ENCODE measurements around the gene NET1. TPM values are rescaled to one million over a fixed set of nuclear protein-coding genes. Genes with fewer than 3 reads are reported as not detected.

NET1 gene
- total RNA-seq, 1 donor from 2014 or later: 103 TPM

DNA sequence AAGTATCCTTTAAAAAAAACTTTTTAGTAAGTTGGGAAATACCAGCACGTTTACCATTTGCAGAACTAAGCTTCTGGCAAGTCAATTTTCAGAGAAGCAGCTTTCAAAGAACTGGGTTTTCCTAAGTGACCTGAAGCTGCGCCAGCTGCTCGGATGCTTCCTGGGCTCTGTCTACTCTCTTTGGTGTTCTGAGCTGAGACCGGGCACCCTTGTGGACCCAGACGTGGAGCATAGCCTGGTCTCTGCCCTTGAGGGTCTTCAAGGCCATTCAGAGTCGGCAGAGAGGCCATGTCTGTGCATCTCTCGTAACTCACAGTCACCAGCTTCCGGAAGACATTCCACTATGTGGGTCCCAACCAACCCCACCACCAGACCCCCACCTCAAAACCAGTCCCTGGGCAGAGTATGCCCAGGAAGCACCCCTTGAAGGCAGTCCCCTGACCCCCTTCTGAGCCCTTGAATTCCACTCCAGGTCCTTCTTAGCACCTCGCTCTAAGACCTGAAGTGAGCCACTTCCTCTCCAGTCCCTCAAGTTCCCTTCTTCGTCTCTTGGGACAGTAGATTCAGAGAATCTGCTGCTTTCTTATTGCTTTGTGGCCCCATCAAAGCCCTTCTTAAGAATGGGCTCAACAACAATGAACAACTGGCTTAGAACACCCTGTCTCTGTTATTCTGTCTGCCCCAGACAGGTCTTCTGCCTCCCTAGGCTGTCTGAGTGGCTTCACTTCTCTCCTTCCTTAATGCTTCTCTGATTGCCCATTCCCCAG lies 78.5 kb downstream of the NET1 start:
- TF ChIP-seq, protein P1, sequence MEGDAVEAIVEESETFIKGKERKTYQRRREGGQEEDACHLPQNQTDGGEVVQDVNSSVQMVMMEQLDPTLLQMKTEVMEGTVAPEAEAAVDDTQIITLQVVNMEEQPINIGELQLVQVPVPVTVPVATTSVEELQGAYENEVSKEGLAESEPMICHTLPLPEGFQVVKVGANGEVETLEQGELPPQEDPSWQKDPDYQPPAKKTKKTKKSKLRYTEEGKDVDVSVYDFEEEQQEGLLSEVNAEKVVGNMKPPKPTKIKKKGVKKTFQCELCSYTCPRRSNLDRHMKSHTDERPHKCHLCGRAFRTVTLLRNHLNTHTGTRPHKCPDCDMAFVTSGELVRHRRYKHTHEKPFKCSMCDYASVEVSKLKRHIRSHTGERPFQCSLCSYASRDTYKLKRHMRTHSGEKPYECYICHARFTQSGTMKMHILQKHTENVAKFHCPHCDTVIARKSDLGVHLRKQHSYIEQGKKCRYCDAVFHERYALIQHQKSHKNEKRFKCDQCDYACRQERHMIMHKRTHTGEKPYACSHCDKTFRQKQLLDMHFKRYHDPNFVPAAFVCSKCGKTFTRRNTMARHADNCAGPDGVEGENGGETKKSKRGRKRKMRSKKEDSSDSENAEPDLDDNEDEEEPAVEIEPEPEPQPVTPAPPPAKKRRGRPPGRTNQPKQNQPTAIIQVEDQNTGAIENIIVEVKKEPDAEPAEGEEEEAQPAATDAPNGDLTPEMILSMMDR (IDR thresholded peaks at IDR 0.05): no peak
- TF ChIP-seq POLR2AphosphoS5 (IDR thresholded peaks at IDR 0.05; ENCODE audit: insufficient read depth in 1 of 2, low read depth in 1 of 2) (no peak), POLR2A (IDR thresholded peaks at IDR 0.05) (no peak)
- DNase-seq (ENCODE audit: extremely low spot score in 2 of 2): no peak

DNA sequence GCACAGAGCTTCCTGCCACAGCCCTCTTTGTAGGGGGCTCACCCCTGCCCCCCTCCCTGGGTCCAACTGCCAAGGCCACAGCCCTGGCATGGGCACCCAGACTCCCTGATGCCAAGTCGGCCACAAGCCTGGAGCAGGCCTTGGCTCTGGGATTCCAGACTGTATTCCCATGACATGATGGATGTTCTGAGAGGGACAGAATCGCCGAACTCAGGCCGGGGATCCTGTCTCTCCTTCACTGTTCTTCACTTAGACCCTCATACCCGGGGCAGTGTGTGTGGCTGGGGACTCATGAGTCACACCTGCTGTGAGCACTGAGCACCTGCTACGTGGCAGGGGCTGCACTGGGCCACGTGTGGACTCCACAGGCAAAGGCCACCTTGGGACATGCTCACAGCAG lies 79.1 kb downstream of the NET1 start:
- no peak overlapping the region for H3K27ac ChIP-seq
- TF ChIP-seq POLR2A (IDR thresholded peaks at IDR 0.05) (no peak), POLR2AphosphoS5 (IDR thresholded peaks at IDR 0.05; ENCODE audit: insufficient read depth in 1 of 2, low read depth in 1 of 2) (no peak)
- TF ChIP-seq, protein P1 (IDR thresholded peaks at IDR 0.05): no peak
- peaks cover 5% of the 10 kb centered on the region for H3K4me1 ChIP-seq
- no peaks in the 10 kb centered on the region for H3K9me3 ChIP-seq
- H3K4me3 ChIP-seq: no peak overlapping the region
- no peaks in the 10 kb centered on the region for H3K27me3 ChIP-seq
- intact Hi-C loops (cut with DNase I): no loop called here
- H3K36me3 ChIP-seq: no peaks in the 10 kb centered on the region
- no peak for DNase-seq (ENCODE audit: extremely low spot score in 2 of 2)

More for the DNA sequence above, 78.5 kb downstream of the NET1 start:
- Histone ChIP-seq H3K27ac (no peak overlapping the region), H3K27me3 (no peaks in the 10 kb centered on the region), H3K4me1 (peaks cover 5% of the 10 kb centered on the region), H3K36me3 (no peaks in the 10 kb centered on the region), H3K4me3 (no peak overlapping the region), H3K9me3 (no peaks in the 10 kb centered on the region)
- intact Hi-C loops (cut with DNase I): no loop called here

DNA sequence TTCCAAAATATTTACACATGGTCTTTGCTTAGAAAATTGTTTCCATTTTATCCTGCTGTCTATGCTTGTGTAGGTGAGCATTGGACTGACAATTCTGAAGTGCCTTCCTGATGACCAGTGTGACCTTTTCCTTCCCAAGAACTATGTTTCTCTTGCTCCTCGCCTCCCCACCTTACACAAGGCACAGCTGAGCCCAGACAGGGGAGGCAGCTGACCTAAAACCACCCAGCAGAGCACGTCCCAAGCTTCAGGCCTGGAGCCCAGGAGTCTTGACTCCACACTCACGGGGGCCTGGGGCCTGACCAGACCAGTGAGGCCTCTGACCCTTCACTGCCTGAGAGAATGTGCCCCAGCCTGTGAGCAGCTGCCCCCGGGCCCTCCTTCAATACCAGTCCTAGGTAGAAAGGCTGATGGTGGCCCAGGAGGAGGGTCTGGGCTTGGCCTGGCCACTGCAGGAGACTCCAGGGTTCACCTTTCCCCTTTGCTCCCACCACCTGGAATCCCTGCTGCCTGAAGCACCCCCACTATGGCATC lies 80.0 kb downstream of the NET1 start:
- no peak overlapping the region for H3K4me3 ChIP-seq
- H3K27ac ChIP-seq: no peak overlapping the region
- peaks cover 5% of the 10 kb centered on the region for H3K4me1 ChIP-seq
- no peaks in the 10 kb centered on the region for H3K27me3 ChIP-seq
- intact Hi-C loops (cut with DNase I): no loop called here
- TF ChIP-seq POLR2AphosphoS5 (IDR thresholded peaks at IDR 0.05; ENCODE audit: insufficient read depth in 1 of 2, low read depth in 1 of 2): no peak
- no peaks in the 10 kb centered on the region for H3K36me3 ChIP-seq
- DNase-seq (ENCODE audit: extremely low spot score in 2 of 2): no peak
- H3K9me3 ChIP-seq: no peaks in the 10 kb centered on the region

DNA sequence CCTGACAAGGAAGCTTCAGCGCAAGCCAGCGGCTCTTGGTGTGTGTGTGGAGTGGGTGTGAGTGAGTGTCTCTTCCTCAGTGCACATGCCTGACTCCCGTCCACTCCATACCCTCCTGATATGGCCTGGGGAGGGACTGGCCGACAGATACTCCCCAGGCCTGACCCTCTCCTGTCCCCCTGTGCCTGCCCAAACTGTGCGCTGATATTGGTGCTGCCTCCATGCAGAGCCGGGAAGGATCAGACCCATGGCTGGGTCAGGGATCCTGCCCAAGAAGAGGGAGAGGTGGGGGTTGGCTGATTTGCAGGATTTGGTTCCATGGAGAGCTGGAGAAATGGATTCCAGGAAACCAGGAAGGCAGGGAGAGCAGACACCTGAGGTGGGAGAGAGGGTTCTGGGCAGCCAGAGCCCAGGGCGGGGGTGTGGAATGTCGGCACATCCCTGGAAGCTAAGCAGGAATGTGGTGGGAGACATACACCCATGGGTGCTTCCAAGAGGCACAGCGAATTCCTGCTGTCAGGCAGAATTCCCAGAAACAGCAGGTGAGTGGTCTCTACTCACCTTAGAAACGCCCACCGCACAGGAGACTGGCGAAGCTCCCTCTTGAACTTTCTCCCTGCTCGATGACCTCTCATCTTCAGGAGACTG lies 80.7 kb downstream of the NET1 start:
- no peaks in the 10 kb centered on the region for H3K9me3 ChIP-seq
- DNase-seq (ENCODE audit: extremely low spot score in 2 of 2): no peak
- TF ChIP-seq, protein P1 (IDR thresholded peaks at IDR 0.05): no peak
- TF ChIP-seq POLR2A (IDR thresholded peaks at IDR 0.05) (no peak), POLR2AphosphoS5 (IDR thresholded peaks at IDR 0.05; ENCODE audit: insufficient read depth in 1 of 2, low read depth in 1 of 2) (no peak)
- peaks cover 5% of the 10 kb centered on the region for H3K4me1 ChIP-seq
- no peak overlapping the region for H3K27ac ChIP-seq
- intact Hi-C loops (cut with DNase I): no loop called here
- no peaks in the 10 kb centered on the region for H3K27me3 ChIP-seq
- no peak overlapping the region for H3K4me3 ChIP-seq
- no peaks in the 10 kb centered on the region for H3K36me3 ChIP-seq

DNA sequence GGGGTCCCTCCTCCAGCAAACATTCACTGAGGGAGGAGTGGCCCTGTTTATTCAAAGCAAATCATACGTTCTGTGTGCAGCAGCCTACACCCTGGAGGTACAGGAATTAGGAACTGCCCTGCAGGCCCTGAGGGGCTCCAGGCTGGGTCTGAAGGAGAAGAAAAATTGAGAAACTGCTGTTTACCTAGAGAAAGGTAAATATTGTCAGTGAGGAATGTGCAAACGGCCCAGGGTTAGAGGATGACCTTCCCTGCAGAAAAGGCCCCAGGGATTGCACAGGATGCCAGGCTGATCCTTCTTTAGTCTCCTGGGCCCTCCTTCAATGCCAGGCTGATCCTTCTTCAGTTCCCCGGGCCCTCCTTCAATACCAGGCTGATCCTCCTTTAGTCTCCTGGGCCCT lies 81.3 kb downstream of the NET1 start:
- Histone ChIP-seq H3K4me3 (no peak overlapping the region), H3K27me3 (no peaks in the 10 kb centered on the region), H3K4me1 (peaks cover 5% of the 10 kb centered on the region), H3K27ac (no peak overlapping the region), H3K9me3 (no peaks in the 10 kb centered on the region), H3K36me3 (no peaks in the 10 kb centered on the region)
- TF ChIP-seq, protein P1 (IDR thresholded peaks at IDR 0.05): no peak
- TF ChIP-seq POLR2A (IDR thresholded peaks at IDR 0.05) (no peak), POLR2AphosphoS5 (IDR thresholded peaks at IDR 0.05; ENCODE audit: insufficient read depth in 1 of 2, low read depth in 1 of 2) (no peak)
- intact Hi-C loops (cut with DNase I): no loop called here
- DNase-seq (ENCODE audit: extremely low spot score in 2 of 2): no peak
